G401.6 (cell line): Measurements from ENCODE around the gene CIT.

Experiments used
- FAIRE-seq: peaks from 2 replicates; lab custom pipeline; 2012; peaks lifted over from hg19 to GRCh38; lab: Jason Lieb, UNC

CIT gene

GRCh38 chr12:119797090-119797489 lies 80.0 kb downstream of the CIT start:
- no peak for FAIRE-seq

GRCh38 chr12:119796292-119796691 lies 80.8 kb downstream of the CIT start:
- no peak for FAIRE-seq

GRCh38 chr12:119791453-119791852 lies 85.7 kb downstream of the CIT start:
- no peak for FAIRE-seq

DNA sequence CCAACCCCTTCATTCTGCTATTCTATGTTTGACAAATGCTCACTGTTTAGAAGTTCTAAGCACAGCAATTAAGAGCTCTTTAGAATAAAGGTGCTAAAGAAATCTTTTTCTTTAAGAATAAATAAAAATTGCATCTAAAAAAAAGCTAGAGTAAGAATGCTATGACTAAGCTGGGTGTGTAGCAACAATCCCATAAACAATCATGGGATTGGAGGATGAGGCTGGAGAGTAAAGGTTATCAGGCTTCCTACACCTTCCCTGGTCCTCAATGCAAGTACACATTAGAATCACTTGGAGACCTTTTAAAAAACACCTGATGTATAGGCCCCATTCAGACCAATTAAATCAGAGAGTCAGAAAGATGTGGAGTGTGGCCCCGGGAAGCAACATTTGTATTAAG lies 88.3 kb downstream of the CIT start:
- no peak for FAIRE-seq

- no peak for FAIRE-seq
Measured at GRCh38 chr12:119786539-119786938, 90.6 kb downstream of the CIT start.

GRCh38 chr12:119784673-119785072 lies 92.4 kb downstream of the CIT start:
- FAIRE-seq = no peak

DNA sequence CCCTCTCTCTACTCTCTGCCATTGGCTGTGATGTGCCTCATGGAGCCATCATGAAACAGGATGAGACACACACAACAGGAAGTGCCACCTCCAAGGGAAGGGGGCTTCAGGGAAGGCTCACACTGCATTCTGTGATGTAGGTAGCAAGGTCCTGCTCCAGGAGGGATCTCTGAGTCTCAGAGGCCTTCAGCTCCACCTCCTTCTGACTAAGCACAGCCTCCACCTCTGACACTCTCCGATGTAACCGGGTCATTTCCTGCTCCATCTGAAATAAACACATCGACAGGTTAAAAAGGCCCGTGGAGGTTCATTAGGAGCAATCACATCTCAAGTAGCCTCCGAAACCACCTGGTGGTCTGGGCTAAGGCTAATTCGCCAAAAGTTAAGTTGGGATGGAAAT lies 93.3 kb downstream of the CIT start:
- FAIRE-seq = no peak

DNA sequence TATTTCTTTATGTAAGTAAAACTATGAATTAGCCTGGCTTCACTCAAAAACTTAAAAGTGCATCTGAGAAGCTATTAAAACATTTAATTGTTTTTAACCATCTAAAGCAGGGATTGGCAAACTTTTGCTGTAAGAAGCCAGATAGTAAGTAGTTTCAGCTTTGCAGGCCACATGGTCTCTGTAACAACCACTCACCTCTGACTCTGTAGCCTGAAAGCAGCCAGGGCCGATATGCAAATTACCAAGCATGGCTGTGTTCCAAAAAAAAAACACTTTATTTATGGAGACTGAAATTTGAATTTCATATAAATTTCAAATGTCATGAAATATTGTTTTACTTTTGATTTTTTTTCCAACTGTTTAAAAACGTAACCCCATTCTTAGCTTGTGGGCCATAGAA lies 95.3 kb downstream of the CIT start:
- no peak for FAIRE-seq

- FAIRE-seq = peak; percentile 83
Measured at GRCh38 chr12:119780786-119781434, 96.2 kb downstream of the CIT start.

DNA sequence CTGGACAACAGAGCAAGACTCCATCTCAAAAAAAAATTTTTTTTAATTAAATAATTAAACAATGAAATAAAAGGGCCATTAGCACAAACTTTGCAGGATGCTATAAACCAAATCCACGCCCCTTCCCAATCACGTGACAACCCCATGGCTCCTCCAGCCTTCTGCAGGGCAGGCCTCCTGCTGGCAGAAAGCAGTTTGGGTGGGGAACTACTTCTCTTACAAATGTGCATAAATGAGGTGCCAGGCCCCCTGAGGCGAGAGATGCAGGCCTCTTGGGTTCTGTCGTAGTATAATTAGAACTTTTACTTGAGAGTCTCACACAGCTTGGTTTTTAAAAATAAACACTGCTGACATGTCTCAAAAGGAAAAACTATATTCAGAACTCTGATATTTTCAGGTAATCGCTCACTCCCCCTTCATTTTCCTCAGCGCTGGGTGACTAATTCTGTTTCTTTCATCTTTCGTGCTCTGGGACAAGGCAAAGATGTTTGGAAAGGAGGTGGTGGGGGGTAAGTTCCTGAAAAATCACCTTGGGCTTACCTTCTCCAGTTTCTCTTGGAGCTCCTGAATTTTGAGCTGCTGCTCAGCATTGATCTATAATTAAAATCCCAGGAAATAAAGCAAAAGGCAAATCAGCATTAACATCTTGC lies 101.7 kb downstream of the CIT start:
- FAIRE-seq = no peak

DNA sequence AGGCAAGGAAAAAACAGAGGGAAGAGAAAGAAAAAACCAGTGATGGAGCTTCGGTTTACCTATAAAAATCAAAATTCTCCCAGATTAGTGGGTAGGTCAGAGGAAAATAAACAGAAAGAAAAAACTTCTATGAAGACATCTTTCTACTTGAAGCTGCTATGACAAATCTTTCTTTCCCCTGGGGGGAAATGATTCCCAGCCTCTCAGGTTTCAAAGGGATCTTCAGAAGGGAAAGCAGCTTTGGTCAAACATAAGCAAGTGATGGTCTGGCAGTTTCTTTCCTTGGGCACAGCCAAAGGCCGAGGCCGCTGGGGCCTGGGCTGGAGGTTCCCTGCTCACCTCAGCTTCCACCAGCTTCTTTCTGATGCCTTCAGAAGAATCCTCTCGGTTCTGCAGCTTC lies 104.7 kb downstream of the CIT start:
- no peak for FAIRE-seq

- no peak for FAIRE-seq
Measured at GRCh38 chr12:119770146-119770545, 107.0 kb downstream of the CIT start.

- FAIRE-seq = no peak
Measured at GRCh38 chr12:119762619-119763018, 114.5 kb downstream of the CIT start.

- FAIRE-seq = no peak
Measured at GRCh38 chr12:119758722-119759121, 118.4 kb downstream of the CIT start.

GRCh38 chr12:119758234-119758633 lies 118.9 kb downstream of the CIT start:
- no peak for FAIRE-seq

- FAIRE-seq = no peak
Measured at GRCh38 chr12:119751961-119752360, 125.2 kb downstream of the CIT start.

DNA sequence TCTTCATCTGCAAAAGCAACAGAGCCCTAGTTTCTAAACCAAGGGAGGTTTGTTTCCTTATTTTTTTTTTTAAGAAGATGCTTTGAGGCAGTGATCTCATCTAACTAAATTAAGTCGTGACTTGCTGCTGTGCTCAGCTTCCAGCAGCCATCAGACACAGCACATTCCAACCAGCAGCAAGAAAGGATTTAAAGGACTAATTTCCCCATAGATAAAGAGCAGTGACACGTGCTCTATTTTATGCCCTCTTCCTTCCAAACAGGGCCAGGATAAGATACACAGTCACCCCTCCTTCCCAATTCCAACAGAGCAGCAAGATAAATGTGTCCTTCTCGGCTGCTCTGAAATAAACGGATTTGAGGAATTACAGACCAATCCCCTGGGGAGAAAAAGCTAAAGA lies 127.5 kb downstream of the CIT start:
- FAIRE-seq = no peak

- FAIRE-seq = no peak
Measured at GRCh38 chr12:119748497-119748896, 128.6 kb downstream of the CIT start.

GRCh38 chr12:119746169-119746568 lies 131.0 kb downstream of the CIT start:
- FAIRE-seq = no peak

DNA sequence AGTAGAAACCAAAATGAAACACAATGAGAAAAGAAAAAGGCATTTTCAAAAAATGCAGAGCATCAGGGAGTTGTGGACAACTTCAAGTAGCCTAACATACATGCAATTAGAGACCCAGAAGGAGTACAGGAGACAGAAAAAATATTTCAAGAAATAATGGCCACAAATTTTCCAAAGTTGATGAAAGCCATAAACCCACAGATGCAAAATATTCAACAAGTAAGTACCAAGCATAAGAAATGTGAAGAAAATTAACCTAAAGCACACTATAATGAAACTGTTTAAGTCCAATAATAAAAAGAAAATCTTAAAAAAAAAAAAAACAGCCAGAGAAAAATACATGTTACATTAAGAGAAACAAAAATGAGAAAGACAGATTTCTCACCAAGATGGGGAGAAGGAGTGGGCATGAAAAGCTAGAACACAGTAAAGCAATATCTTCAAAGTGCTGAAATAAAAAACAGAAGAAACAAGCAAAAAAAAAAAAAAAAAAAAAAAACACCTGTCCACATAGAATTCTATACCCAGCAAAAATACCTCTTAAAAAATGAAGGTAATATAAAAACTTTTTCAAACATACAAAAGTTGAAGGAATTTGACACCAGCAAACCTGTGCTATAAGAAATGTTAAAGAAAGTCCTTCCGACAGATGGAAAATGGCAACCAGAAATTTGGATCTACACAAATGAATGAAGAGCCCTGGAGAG lies 132.1 kb downstream of the CIT start:
- FAIRE-seq = peak; percentile 47

DNA sequence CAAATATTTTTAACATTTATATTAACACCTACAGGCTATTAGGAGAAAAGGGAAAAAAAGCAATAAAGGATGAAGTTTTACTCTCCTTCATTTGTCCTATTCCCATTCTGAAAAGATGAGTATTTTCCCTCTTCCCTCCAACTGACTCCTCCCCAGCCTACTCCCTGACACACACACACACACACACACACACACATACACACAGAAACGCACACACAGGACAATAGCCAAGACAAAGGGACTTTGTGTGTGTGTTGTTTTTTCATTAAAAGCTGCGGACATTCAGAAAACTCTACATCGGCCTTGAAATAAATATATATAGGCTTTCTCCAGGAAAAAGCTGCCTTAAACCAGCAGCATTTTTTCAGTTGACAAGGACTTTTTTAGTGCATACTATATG lies 134.4 kb downstream of the CIT start:
- FAIRE-seq = no peak

DNA sequence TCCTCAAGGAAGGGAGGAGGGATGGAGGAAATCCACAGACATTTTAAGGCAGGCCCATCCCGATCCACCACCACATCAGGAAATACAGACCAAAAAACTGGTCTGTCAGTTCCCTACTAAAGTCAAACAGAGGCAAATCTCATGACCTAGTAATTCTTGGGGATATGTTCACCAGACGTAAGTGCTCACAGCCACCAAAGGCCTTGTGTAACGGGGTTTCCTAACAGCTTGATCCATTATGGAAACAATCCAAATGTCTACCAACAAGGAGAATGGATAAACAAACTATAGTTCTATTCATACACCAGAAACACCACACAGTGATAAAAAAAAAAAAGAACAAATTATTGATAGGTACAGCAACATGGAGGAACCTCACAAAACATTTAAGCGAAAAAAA lies 136.3 kb downstream of the CIT start:
- FAIRE-seq = no peak

GRCh38 chr12:119735079-119735478 lies 142.0 kb downstream of the CIT start:
- no peak for FAIRE-seq

DNA sequence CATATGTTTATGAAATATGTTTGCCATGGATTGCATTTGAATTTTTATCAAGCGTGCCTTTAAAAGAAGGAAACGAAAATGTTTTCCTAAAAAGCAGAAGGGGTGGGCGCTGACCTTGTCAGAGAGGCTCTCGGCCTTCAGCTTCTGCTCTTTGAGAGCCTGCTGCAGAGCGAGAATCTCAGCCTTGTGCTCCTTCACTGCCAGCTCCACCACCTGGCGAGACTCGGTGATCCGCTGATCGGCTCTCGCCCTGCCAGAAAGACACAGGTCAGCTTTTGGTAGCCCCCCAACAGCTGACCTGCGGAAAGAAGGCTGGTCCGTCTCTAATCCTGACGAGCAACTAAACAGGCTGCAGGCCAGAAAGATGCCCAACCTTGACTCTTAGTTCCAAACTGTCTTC lies 146.7 kb downstream of the CIT start:
- no peak for FAIRE-seq
